ENCODE measurements around the gene TYW1.
"Not testable (repeated sequence)": the region's sequence is repeated elsewhere in the genome, so short reads cannot be mapped to it uniquely, and the experiment has no call there.

GRCh38 chr7:67178915-67179688 is 182.5 kb downstream of the TYW1 start:
- TF ChIP-seq, protein P1, sequence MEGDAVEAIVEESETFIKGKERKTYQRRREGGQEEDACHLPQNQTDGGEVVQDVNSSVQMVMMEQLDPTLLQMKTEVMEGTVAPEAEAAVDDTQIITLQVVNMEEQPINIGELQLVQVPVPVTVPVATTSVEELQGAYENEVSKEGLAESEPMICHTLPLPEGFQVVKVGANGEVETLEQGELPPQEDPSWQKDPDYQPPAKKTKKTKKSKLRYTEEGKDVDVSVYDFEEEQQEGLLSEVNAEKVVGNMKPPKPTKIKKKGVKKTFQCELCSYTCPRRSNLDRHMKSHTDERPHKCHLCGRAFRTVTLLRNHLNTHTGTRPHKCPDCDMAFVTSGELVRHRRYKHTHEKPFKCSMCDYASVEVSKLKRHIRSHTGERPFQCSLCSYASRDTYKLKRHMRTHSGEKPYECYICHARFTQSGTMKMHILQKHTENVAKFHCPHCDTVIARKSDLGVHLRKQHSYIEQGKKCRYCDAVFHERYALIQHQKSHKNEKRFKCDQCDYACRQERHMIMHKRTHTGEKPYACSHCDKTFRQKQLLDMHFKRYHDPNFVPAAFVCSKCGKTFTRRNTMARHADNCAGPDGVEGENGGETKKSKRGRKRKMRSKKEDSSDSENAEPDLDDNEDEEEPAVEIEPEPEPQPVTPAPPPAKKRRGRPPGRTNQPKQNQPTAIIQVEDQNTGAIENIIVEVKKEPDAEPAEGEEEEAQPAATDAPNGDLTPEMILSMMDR (IDR thresholded peaks at IDR 0.05), result not testable (repeated sequence)
- TF ChIP-seq POLR2A (IDR thresholded peaks at IDR 0.05), result not testable (repeated sequence)
